Adrenal gland (tissue), 5 donors: ENCODE data around the gene CEP41.

Experiments used
- CTCF ChIP-seq, 6 experiments: fragments of 450-650 bp in 4 of 6; fragments of 200-600 bp in 2 of 6; sonication (generic) in 1 of 6; IDR thresholded peaks; 1 replicate in 5 of 6; 2 replicates in 1 of 6; pipeline versions ENCODE4 v1.5.1 to v1.8.0; 2016 to 2021; ENCODE audit warnings: antibody characterized with exemption in 6 of 6, mild to moderate bottlenecking in 2 of 6, moderate library complexity in 1 of 6
- POLR2A ChIP-seq, 2 donors: fragments of 450-650 bp; IDR thresholded peaks; one replicate each; pipeline ENCODE4 v1.6.1; 2017; ENCODE audit warnings: antibody characterized with exemption in 2 of 2, mild to moderate bottlenecking in 2 of 2, moderate library complexity in 1 of 2
- donor health status: DM: no; HTN: no; CAD: no.

DNA sequence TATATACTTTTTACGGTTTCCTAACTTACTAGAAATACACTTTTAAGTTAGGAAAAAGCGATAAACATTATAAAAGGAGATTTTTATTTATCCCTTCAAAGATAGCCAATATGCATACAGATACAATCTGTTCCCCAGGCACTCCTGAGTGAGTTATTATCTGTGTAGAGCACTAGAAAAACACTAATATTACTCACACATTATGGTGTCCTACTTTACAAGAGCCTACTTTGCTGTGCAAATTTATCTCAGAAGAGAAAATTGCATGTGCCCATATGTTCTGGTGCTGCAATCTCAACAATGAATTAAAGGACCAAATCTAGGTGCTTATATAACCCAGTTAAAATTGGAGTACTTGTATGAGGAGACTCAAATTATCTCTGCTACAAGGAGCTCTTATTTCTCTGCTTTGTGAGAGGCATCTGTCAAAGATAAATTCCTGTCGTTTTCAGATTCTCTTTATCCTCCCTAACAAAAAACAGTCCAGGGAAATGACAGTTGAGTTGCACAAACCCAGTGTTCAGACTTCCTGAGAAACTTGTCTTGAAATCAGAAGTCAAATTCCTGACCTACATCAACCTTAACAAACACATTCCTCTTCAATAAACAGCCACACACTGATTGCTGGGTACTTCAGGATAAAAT, 31.6 kb downstream of the CEP41 start:
- no peak for TF ChIP-seq POLR2A (IDR thresholded peaks at IDR 0.05)
- no peak for TF ChIP-seq CTCF (IDR thresholded peaks at IDR 0.05)
